ENCODE measurements around the gene PIP.
A peak's percentile ranks its signal among the peaks of the same experiment; 100 is the strongest.
"Not testable (repeated sequence)": the region's sequence is repeated elsewhere in the genome, so short reads cannot be mapped to it uniquely, and the experiment has no call there.

Gene PIP

GRCh38 chr7:143120691-143121405, 11.0 kb upstream of the PIP start:
- DNase-seq (ENCODE audit: low read depth), result no peak
- TF ChIP-seq CTCF (IDR thresholded peaks at IDR 0.05; ENCODE audit: control insufficient read depth, insufficient read depth, low read depth, low read length, missing control alignments), result no peak
- no peak overlapping the region for H3K4me3 ChIP-seq (ENCODE audit: control insufficient read depth, low read depth, low read length)

DNA sequence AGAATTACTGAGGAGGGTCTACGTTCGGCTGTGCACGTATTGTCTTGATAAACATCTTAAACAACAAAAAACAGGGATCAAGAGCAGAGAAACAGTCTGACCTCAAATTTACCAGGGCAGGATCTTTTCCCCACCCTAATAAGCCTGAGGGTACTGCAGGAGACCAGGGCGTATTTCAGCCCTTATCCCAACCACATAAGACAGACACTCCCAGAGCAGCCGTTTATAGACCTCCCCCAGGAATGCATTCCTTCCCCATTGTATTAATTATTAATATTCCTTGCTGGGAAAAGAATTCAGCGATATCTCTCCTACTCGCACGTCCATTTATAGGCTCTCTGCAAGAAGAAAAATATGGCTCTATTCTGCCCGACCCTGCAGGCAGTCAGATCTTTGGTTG, 8.6 kb upstream of the PIP start:
- DNase-seq (ENCODE audit: low read depth); H3K4me3 ChIP-seq (ENCODE audit: control insufficient read depth, low read depth, low read length): not testable (repeated sequence)

DNA sequence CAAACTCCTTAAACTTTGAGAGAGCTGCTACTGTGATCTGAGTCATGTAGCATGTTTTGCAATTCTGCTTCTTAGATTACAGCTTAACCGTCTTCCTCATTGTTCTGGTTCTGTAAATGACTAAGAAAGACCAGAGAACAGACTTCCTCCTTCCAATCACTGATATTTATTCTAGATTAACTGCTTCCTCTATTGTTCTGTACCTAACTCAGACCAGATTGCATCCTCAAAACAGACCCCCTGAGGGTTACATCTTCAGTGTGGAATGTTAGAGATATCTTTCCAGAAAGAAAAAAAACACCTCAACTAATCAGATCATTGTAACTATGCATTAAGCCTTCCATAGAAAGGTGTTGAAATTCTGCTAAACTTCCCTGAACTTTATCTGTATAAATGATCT, 5.7 kb upstream of the PIP start:
- no peak for TF ChIP-seq CTCF (IDR thresholded peaks at IDR 0.05; ENCODE audit: control insufficient read depth, insufficient read depth, low read depth, low read length, missing control alignments)
- no peak overlapping the region for H3K4me3 ChIP-seq (ENCODE audit: control insufficient read depth, low read depth, low read length)
- DNase-seq (ENCODE audit: low read depth), result peak; percentile 11

DNA sequence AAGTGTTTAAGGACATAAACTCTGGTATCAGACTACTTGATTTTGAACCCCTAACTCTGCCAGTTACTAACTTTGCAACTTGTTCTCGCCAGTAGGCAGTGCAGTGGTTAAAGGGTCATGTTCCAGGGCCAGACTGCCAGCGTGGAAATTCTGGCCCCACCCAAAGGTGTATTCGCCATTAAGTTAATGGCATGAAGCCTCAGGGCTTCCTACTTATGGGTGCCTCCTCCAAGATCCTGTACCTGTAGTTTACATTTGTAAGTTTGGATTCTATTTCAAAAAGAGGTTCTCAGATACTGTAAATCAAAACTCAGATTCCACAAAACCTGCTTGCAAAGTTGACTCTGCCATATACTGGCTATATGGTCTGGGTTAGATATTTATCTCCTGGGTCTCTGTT, 2.8 kb upstream of the PIP start:
- TF ChIP-seq CTCF (IDR thresholded peaks at IDR 0.05; ENCODE audit: control insufficient read depth, insufficient read depth, low read depth, low read length, missing control alignments), result no peak
- H3K4me3 ChIP-seq (ENCODE audit: control insufficient read depth, low read depth, low read length), result no peak overlapping the region
- no peak for DNase-seq (ENCODE audit: low read depth)

GRCh38 chr7:143129477-143129876, 2.4 kb upstream of the PIP start:
- no peak for DNase-seq (ENCODE audit: low read depth)
- no peak for TF ChIP-seq CTCF (IDR thresholded peaks at IDR 0.05; ENCODE audit: control insufficient read depth, insufficient read depth, low read depth, low read length, missing control alignments)
- no peak overlapping the region for H3K4me3 ChIP-seq (ENCODE audit: control insufficient read depth, low read depth, low read length)

DNA sequence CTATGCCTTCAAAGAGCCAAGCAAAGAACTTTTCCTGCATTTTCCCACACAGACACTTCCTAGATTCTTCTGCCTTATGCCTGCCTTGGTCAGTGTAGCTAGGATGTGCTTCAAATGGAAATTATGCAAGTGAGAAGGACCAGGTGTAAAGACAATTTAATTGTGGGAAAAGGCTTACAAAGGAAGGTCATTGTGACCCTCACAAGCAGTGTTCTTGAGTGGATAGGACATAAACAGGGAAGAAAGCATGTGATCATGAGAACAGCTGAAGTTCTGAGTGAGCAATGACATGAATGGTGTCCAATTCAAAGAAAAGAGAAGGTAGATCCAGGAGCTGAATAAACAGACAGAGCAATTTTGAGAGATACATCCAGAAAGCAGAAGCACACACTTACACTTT, 1.3 kb upstream of the PIP start:
- no peak for TF ChIP-seq CTCF (IDR thresholded peaks at IDR 0.05; ENCODE audit: control insufficient read depth, insufficient read depth, low read depth, low read length, missing control alignments)
- H3K4me3 ChIP-seq (ENCODE audit: control insufficient read depth, low read depth, low read length), result no peak overlapping the region
- DNase-seq (ENCODE audit: low read depth), result no peak

DNA sequence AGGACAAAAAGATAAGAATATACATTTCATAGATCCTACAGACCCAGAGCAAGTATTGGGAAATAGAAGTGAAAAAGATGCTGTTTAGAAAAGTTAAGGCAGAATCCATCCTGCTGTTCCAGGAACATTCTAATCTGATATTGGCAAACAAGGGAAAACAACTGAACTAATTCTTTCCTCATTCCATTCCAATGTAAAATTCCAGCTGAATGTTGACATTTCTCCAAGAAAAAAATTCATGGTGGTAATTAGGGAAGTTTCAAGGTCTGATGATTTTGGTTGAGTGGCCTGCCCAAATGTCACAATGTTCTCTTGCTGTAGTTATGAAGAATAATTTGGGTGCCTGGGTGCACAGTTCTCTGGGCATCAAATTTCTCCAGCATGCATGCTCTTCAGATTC, 15.2 kb downstream of the PIP start:
- H3K4me3 ChIP-seq (ENCODE audit: control insufficient read depth, low read depth, low read length), result no peak overlapping the region
- no peak for TF ChIP-seq CTCF (IDR thresholded peaks at IDR 0.05; ENCODE audit: control insufficient read depth, insufficient read depth, low read depth, low read length, missing control alignments)
- DNase-seq (ENCODE audit: low read depth), result no peak

Data from AG09309 (cell line).